NCI-H748 (cell line): Measurements from ENCODE around the gene LY6G6D.

Source experiments
- DNase-seq: peaks from one replicate; lab custom pipeline; 2025; ENCODE audit not compliant: unreplicated experiment; lab: John Stamatoyannopoulos, UW

Gene LY6G6D

GRCh38 chr6:31734247-31734820, 19.2 kb downstream of the LY6G6D start:
- no peak for DNase-seq

- peak; percentile 56 for DNase-seq
These were observed 19.8 kb downstream of the LY6G6D start for GRCh38 chr6:31734821-31735406.

GRCh38 chr6:31736021-31736767, 21.0 kb downstream of the LY6G6D start, which contains the start of gene CLIC1:
Gene CLIC1 (minus strand): TSS chr6:31736530. CDS start chr6:31736300, 230 bp downstream.
- peak; percentile 89 for DNase-seq

- DNase-seq: no peak
These were observed 21.7 kb downstream of the LY6G6D start for GRCh38 chr6:31736768-31737314.

GRCh38 chr6:31737315-31737990, 22.3 kb downstream of the LY6G6D start:
- DNase-seq: peak; percentile 92

- peak; percentile 97 for DNase-seq
These were observed 23.1 kb downstream of the LY6G6D start for GRCh38 chr6:31737991-31738979.

GRCh38 chr6:31739639-31740396, 24.7 kb downstream of the LY6G6D start, which contains the start of gene MSH5:
Gene MSH5 (plus strand): TSS chr6:31740005. CDS start chr6:31740467, 462 bp downstream.
- DNase-seq: peak; percentile 100

GRCh38 chr6:31740397-31741223, 25.5 kb downstream of the LY6G6D start:
- no peak for DNase-seq

GRCh38 chr6:31741815-31742214, 26.7 kb downstream of the LY6G6D start:
- no peak for DNase-seq

- no peak for DNase-seq
These were observed 27.7 kb downstream of the LY6G6D start for GRCh38 chr6:31742894-31743293.

- no peak for DNase-seq
These were observed 29.3 kb downstream of the LY6G6D start for GRCh38 chr6:31744422-31744821.

GRCh38 chr6:31749301-31750036, 34.3 kb downstream of the LY6G6D start:
- DNase-seq: no peak

- DNase-seq: no peak
These were observed 35.4 kb downstream of the LY6G6D start for GRCh38 chr6:31750411-31751022.

GRCh38 chr6:31752739-31753319, 37.7 kb downstream of the LY6G6D start:
- no peak for DNase-seq

GRCh38 chr6:31758281-31758680, 43.1 kb downstream of the LY6G6D start:
- no peak for DNase-seq

GRCh38 chr6:31760790-31761189, 45.6 kb downstream of the LY6G6D start:
- no peak for DNase-seq

- no peak for DNase-seq
These were observed 46.2 kb downstream of the LY6G6D start for GRCh38 chr6:31761343-31761742.
